Measurements from ENCODE around the gene FSD1L.
"Not testable (repeated sequence)": the region's sequence is repeated elsewhere in the genome, so short reads cannot be mapped to it uniquely, and the experiment has no call there.

Gene FSD1L

DNA sequence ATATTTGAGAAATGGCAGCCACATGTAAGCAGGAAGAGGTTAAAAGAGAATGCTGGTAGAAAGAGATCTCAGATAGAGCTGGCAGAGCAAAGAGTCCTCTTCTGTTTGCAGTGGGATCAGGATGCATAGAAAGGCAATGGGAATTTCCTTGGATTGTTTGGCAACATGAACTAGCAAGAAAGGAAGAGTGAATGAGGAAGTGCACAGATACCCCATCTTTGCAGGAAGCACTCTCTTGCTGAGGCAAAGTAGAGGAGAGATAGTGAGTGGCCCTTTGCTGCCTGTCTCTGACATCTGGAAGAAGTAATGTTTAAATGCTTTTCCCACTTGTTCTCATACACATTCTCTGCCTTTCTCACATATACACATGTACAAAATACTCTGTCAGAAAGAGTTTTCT lies 124.6 kb downstream of the FSD1L start:
- DNase-seq (ENCODE audit: low read depth) = no peak

DNA sequence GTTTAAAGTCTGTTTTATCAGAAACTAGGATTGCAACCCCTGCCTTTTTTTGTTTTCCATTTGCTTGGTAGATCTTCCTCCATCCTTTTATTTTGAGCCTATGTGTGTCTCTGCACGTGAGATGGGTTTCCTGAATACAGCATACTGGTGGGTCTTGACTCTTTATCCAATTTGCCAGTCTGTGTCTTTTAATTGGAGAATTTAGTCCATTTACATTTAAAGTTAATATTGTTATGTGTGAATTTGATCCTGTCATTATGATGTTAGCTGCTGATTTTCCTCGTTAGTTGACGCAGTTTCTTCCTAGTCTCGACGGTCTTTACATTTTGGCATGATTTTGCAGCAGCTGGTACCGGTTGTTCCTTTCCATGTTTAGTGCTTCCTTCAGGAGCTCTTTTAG lies 132.1 kb downstream of the FSD1L start:
- not testable (repeated sequence) for DNase-seq (ENCODE audit: low read depth)

DNA sequence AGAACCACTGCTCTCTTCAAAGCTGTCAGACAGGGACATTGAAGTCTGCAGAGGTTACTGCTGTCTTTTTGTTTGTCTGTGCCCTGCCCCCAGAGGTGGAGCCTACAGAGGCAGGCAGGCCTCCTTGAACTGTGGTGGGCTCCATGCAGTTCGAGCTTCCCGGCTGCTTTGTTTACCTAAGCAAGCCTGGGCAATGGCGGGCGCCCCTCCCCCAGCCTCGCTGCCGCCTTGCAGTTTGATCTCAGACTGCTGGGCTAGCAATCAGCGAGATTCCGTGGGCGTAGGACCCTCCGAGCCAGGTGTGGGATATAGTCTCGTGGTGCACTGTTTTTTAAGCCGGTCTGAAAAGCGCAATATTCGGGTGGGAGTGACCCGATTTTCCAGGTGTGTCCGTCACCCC lies 133.7 kb downstream of the FSD1L start:
- DNase-seq (ENCODE audit: low read depth) = not testable (repeated sequence)

DNA sequence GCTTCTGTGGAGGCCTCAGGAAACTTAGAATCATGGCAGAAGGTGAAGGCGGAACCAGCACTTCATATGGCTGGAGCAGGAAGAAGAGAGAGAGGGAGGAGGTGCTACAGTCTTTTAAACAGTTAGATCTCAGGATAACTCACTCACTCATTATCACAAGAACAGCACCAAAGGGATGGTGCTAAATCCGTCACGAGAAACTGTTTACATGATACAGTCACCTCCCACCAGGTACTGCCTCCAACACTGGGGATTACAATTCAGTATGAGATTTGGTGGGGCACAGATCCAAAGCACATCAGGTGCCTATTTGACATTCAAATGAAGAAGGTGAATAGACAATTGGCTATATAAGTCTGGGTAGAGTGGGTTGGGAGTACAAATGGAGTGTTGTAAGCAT lies 145.3 kb downstream of the FSD1L start:
- no peak for DNase-seq (ENCODE audit: low read depth)
